Thyroid gland (tissue), 4 donors: ENCODE data around the gene TMEM30A. TPM values are rescaled to one million over a fixed set of nuclear protein-coding genes. Genes with fewer than 3 reads are reported as not detected.
A peak's percentile ranks its signal among the peaks of the same experiment; 100 is the strongest.

Experiments used
- DNase-seq, 2 donors: peaks; one replicate each; pipeline ENCODE4 v3.0.0-alpha.2; 2019
- H3K27ac ChIP-seq, 3 donors: fragments of 200-600 bp; sonication (generic); 1 replicate in 2 of 3; 2 replicates in 1 of 3; pipeline ENCODE4 v1.5.1; 2016 to 2019; ENCODE audit warnings: mild to moderate bottlenecking in 1 of 3, moderate library complexity in 1 of 3
- H3K27me3 ChIP-seq: fragments of 200-600 bp; sonication (generic); one replicate; pipeline ENCODE4 v1.5.1; 2019
- H3K36me3 ChIP-seq, 2 donors: fragments of 200-600 bp; sonication (generic); one replicate each; pipeline ENCODE4 v1.5.1; 2016 to 2019
- H3K4me1 ChIP-seq, 2 donors: fragments of 200-600 bp; sonication (generic); one replicate each; pipeline ENCODE4 v1.5.1; 2017 to 2019
- H3K4me3 ChIP-seq, 3 donors: fragments of 200-600 bp; sonication (generic); replicated peaks in 1 of 3; 1 replicate in 2 of 3; 2 replicates in 1 of 3; pipeline ENCODE4 v1.5.1; 2016; ENCODE audit warnings: mild to moderate bottlenecking in 1 of 3
- H3K9me3 ChIP-seq: fragments of 200-600 bp; sonication (generic); one replicate; pipeline ENCODE4 v1.5.1; 2017
- POLR2A ChIP-seq, 2 donors: fragments of 450-650 bp; IDR thresholded peaks; one replicate each; pipeline ENCODE4 v1.6.1; 2017; ENCODE audit warnings: antibody characterized with exemption in 2 of 2, mild to moderate bottlenecking in 2 of 2, moderate library complexity in 1 of 2
- WGBS, 2 donors: methylation state at CpG; one replicate each; pipeline ENCODE4 v1.1.5; 2017; 5-methylcytosine and 5-hydroxymethylcytosine counted together
- intact Hi-C: fragments of 100-400 bp; cut with DNase I; formaldehyde crosslinking; loops from one replicate; pipeline ENCODE4 v1.15.1; 2023
- total RNA-seq, 4 donors: library from RNA; depleted of rRNA; stranded (reverse); fragments of >200 nt; gene quantifications; one replicate each; pipeline ENCODE4 v1.2.3, GENCODE V29; 2016
- TF ChIP-seq, protein P1 (sequence below), 6 experiments: fragments of 200-600 bp in 3 of 6; fragments of 450-650 bp in 3 of 6; sonication (generic) in 3 of 6; IDR thresholded peaks; one replicate each; pipeline ENCODE4 v1.5.1; 2016 to 2019; ENCODE audit warnings: antibody characterized with exemption in 6 of 6, mild to moderate bottlenecking in 2 of 6, inconsistent platforms in 1 of 6, moderate library complexity in 1 of 6

TMEM30A gene
- total RNA-seq, 4 donors from 2014 or later = 82.0 to 142 (median 103) TPM

DNA sequence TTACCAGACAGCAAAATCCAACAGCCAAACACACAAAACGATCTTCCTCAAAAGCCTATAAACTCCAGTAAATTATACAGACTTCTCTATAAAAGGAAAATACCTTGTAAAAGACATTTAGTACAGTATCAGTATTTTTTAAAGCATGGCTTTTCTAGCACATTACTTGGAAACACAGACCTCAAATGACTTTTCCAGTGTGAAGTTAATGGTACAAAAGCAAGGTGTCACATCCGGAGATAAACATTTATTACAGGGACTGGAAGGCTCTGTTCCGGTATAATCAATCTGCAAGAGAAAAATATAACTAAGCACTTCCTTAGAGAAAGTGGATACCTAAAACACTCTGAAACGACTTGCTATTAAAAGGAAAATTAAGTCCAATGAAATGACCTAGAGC is 17.1 kb downstream of the TMEM30A start:
- H3K9me3 ChIP-seq = no peaks in the 10 kb centered on the region
- peak overlapping the region in 2 of 3 donors; percentile 10 to 24 for H3K27ac ChIP-seq
- H3K27me3 ChIP-seq = no peaks in the 10 kb centered on the region
- peaks cover 0 to 5% of the 10 kb centered on the region in 2 donors for H3K36me3 ChIP-seq
- WGBS, 2 donors = 61 to 72% methylated on average over 4 of the region's 4 CpGs
- peaks cover 15 to 26% of the 10 kb centered on the region in 2 donors for H3K4me1 ChIP-seq
- TF ChIP-seq, protein P1, sequence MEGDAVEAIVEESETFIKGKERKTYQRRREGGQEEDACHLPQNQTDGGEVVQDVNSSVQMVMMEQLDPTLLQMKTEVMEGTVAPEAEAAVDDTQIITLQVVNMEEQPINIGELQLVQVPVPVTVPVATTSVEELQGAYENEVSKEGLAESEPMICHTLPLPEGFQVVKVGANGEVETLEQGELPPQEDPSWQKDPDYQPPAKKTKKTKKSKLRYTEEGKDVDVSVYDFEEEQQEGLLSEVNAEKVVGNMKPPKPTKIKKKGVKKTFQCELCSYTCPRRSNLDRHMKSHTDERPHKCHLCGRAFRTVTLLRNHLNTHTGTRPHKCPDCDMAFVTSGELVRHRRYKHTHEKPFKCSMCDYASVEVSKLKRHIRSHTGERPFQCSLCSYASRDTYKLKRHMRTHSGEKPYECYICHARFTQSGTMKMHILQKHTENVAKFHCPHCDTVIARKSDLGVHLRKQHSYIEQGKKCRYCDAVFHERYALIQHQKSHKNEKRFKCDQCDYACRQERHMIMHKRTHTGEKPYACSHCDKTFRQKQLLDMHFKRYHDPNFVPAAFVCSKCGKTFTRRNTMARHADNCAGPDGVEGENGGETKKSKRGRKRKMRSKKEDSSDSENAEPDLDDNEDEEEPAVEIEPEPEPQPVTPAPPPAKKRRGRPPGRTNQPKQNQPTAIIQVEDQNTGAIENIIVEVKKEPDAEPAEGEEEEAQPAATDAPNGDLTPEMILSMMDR (IDR thresholded peaks at IDR 0.05) = no peak
- TF ChIP-seq POLR2A (IDR thresholded peaks at IDR 0.05) = no peak
- intact Hi-C loops = loop anchor here (10.0 kb wide), 1 partner anchor 257 kb away; no protein-coding TSS in a partner anchor
- no peak for DNase-seq
- H3K4me3 ChIP-seq = no peak overlapping the region

DNA sequence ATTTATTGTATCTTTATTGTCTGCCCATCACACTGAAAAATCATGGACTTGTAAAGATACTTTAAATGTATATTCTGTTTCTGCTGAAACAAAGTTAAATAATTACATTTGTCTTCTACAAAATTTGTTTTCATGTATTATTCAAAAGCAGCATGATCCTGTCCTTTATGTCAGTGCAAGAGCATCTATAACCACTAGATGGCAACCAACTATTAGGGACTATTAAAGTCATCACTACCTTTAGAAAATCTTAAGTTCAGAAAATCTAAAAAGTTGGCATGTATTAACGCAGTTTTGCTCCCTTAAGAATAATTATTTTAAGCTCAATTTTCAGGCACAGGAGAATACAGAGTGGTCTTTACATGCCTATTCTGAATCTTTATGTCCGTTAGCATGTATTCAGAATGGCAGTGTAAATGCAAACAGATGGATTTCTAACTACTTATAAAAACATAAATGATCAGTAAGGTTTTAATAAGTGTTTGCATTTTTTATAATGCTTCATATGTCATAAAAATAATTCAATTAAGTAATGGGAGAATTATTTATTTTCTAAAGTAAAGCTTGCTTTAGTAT is 17.8 kb downstream of the TMEM30A start:
- Histone ChIP-seq H3K27me3 (no peaks in the 10 kb centered on the region), H3K36me3 (peaks cover 0 to 5% of the 10 kb centered on the region in 2 donors), H3K4me1 (peaks cover 15 to 21% of the 10 kb centered on the region in 2 donors), H3K4me3 (no peak overlapping the region), H3K9me3 (no peaks in the 10 kb centered on the region), H3K27ac (no peak overlapping the region)
- DNase-seq = no peak
- WGBS, 2 donors = 62 to 66% methylated on average over 2 of the region's 2 CpGs
- intact Hi-C loops = loop anchor here (10.0 kb wide), 1 partner anchor 258 kb away; no protein-coding TSS in a partner anchor
- TF ChIP-seq, protein P1 (IDR thresholded peaks at IDR 0.05) = peak; percentile 39 to 81 (median 62)
- no peak for TF ChIP-seq POLR2A (IDR thresholded peaks at IDR 0.05)

DNA sequence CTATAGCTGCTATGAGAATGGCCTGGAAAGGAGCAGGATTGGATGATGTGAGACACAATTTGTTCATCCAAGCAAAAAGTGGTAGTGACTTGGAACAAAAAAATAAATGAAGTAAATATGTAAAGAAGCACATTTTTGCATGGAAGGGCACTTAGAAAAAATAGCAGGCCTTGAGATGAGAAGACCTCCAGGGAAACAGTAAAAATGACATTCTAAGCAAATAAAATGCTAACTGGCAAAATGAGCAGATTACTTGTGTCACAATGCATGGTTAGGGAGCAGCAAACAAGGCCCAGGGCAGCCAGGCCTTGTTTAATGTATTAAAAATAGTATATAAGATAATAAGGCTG is 21.2 kb downstream of the TMEM30A start:
- Histone ChIP-seq H3K9me3 (no peaks in the 10 kb centered on the region), H3K27me3 (no peaks in the 10 kb centered on the region), H3K4me1 (peaks cover 15 to 16% of the 10 kb centered on the region in 2 donors), H3K36me3 (peaks cover 6 to 9% of the 10 kb centered on the region in 2 donors), H3K27ac (no peak overlapping the region), H3K4me3 (no peak overlapping the region)
- DNase-seq = no peak
- TF ChIP-seq, protein P1 (IDR thresholded peaks at IDR 0.05) = no peak
- TF ChIP-seq POLR2A (IDR thresholded peaks at IDR 0.05) = no peak
- intact Hi-C loops = loop anchor here (10.0 kb wide), 1 partner anchor 261 kb away; no protein-coding TSS in a partner anchor

DNA sequence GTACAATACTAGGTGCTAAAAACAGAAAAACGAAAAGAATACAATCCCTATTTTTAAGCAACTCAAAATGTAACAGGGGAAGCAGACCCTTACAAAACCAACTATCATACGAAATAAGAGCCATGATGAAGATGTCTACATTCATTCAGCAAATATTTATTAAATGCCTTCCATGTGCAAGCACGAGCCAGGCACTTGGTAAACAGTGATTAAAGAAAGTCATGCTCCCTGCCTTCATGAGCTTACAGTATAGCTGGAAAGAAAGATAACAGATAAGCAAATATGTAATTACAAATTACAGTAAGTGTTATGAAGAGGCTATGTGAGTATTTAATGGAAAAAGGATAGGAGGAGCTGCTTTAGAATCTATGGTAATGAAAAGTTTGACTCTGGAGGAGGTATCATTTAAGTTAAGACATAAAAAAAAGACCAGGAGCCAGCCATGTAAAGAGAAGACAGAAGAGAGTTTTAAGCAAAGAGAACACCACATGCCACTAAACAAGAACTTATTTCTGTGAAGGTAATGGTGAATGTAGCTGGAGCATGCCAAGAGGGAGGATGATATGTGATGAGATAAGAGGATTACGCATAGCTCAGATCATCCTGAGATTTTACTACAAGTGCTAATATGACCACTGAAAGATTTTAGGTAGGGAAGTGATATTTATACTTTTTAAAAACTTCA is 21.7 kb downstream of the TMEM30A start:
- no peak overlapping the region for H3K27ac ChIP-seq
- intact Hi-C loops = loop anchor here (10.0 kb wide), 1 partner anchor 262 kb away; no protein-coding TSS in a partner anchor
- no peaks in the 10 kb centered on the region for H3K27me3 ChIP-seq
- H3K36me3 ChIP-seq = peaks cover 8 to 9% of the 10 kb centered on the region in 2 donors
- H3K4me3 ChIP-seq = no peak overlapping the region
- H3K9me3 ChIP-seq = no peaks in the 10 kb centered on the region
- WGBS, 2 donors = 92 to 95% methylated on average over 4 of the region's 4 CpGs
- no peak for DNase-seq
- TF ChIP-seq, protein P1 (IDR thresholded peaks at IDR 0.05) = no peak
- no peak for TF ChIP-seq POLR2A (IDR thresholded peaks at IDR 0.05)
- H3K4me1 ChIP-seq = peaks cover 11 to 15% of the 10 kb centered on the region in 2 donors

DNA sequence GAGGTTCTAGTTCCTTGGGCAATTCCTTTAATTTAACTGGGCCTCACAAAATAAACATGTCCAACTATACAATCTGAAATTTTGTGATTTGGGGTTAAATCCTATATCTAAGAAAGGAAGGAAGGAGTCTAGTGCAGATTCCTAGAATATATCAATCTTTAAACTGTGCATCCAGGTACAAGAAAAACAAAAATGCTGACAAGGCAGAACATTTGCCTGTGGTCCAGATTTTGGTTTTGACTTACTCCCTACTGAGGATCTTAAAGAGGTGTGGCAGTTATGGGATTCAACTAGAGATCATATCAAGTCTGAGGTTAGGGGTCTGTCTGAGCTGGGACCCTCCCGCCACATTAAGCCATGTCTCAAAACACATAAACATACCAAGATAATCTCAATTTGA is 23.3 kb downstream of the TMEM30A start:
- intact Hi-C loops = loop anchor here (10.0 kb wide), 1 partner anchor 264 kb away; no protein-coding TSS in a partner anchor
- H3K27me3 ChIP-seq = no peaks in the 10 kb centered on the region
- H3K27ac ChIP-seq = no peak overlapping the region
- 91 to 100% methylated on average over 1 of the region's 1 CpG for WGBS, 2 donors
- no peak for DNase-seq
- peaks cover 3 to 7% of the 10 kb centered on the region in 2 donors for H3K4me1 ChIP-seq
- H3K9me3 ChIP-seq = no peaks in the 10 kb centered on the region
- H3K36me3 ChIP-seq = peaks cover 8 to 9% of the 10 kb centered on the region in 2 donors
- no peak overlapping the region for H3K4me3 ChIP-seq
- no peak for TF ChIP-seq POLR2A (IDR thresholded peaks at IDR 0.05)
